T-cell (primary cell): ENCODE measurements around the gene MIER3. TPM values are rescaled to one million over a fixed set of nuclear protein-coding genes. Genes with fewer than 3 reads are reported as not detected.

Experiments
- ATAC-seq, 4 experiments: fragments of 200-7000 bp in 3 of 4; fragments of 150-1000 bp in 1 of 4; cut with Tn5 transposase; replicated peaks in 1 of 4; 1 replicate in 3 of 4; 2 replicates in 1 of 4; pipeline ENCODE4 v1.10.0; 2021; ENCODE audit warnings: moderate library complexity in 3 of 4, mild to moderate bottlenecking in 2 of 4, moderate number of reproducible peaks in 1 of 4
- CTCF ChIA-PET, 2 donors: fragments of 300-600 bp; sonication (Branson Sonifier 250); formaldehyde crosslinking; loops; one replicate each; lab custom pipeline; 2022; ENCODE audit warnings: antibody characterized with exemption in 2 of 2; lab: Charles Lee
- POLR2A ChIA-PET, 2 donors: fragments of 300-600 bp; sonication (Branson Sonifier 250); formaldehyde crosslinking; loops; one replicate each; lab custom pipeline; 2022; ENCODE audit warnings: antibody characterized with exemption in 2 of 2; lab: Charles Lee
- DNase-seq, 35 experiments: peaks; one replicate each; pipeline versions ENCODE4 v3.0.0 to v3.0.0-alpha.2; 2013 to 2023
- H3K27ac ChIP-seq: one replicate; pipeline ENCODE4 v1.5.1; 2013; ENCODE audit warnings: low read length
- H3K27me3 ChIP-seq, 2 experiments: replicated peaks in 1 of 2; 1 replicate in 1 of 2; 2 replicates in 1 of 2; pipeline versions ENCODE4 v1.6.1 to v1.7.0; 2013; ENCODE audit warnings: low read length in 1 of 2, mixed read lengths in 1 of 2; ENCODE audit not compliant: control insufficient read depth in 2 of 2, insufficient read depth in 2 of 2; ENCODE audit errors: extremely low read depth in 1 of 2
- H3K36me3 ChIP-seq, 2 donors: 1 replicate in 1 of 2; 2 replicates in 1 of 2; pipeline versions ENCODE4 v1.6.1 to v1.7.0; 2013; ENCODE audit warnings: low read length in 1 of 2; ENCODE audit not compliant: control insufficient read depth in 2 of 2, insufficient read depth in 1 of 2; ENCODE audit errors: extremely low read depth in 1 of 2
- H3K4me1 ChIP-seq, 2 experiments: 1 replicate in 1 of 2; 2 replicates in 1 of 2; pipeline versions ENCODE4 v1.6.1 to v1.7.0; 2013; ENCODE audit warnings: low read length in 2 of 2, mixed read lengths in 1 of 2; ENCODE audit not compliant: insufficient read depth in 2 of 2, control insufficient read depth in 1 of 2; ENCODE audit errors: extremely low read depth in 1 of 2
- H3K4me3 ChIP-seq, 2 donors: 1 replicate in 1 of 2; 2 replicates in 1 of 2; pipeline versions ENCODE4 v1.5.1 to v1.7.0; 2013; ENCODE audit warnings: mild to moderate bottlenecking in 2 of 2, low read length in 1 of 2, moderate library complexity in 1 of 2; ENCODE audit not compliant: control insufficient read depth in 1 of 2; ENCODE audit errors: extremely low read depth in 1 of 2
- H3K9me3 ChIP-seq: 2 replicates; pipeline ENCODE4 v1.7.0; 2013
- H3K27ac Mint-ChIP-seq, 2 donors: one replicate each; pipeline ENCODE4 v1.8.0; 2020 to 2021; ENCODE audit warnings: mild to moderate bottlenecking in 2 of 2, mixed read lengths in 2 of 2
- H3K27me3 Mint-ChIP-seq, 2 donors: one replicate each; pipeline ENCODE4 v1.8.0; 2021 to 2022; ENCODE audit warnings: mixed read lengths in 2 of 2
- H3K36me3 Mint-ChIP-seq: one replicate; pipeline ENCODE4 v1.8.0; 2021; ENCODE audit warnings: mixed read lengths
- H3K4me1 Mint-ChIP-seq, 3 donors: one replicate each; pipeline ENCODE4 v1.8.0; 2020 to 2022; ENCODE audit warnings: mixed read lengths in 3 of 3, mild to moderate bottlenecking in 1 of 3
- H3K4me3 Mint-ChIP-seq, 3 donors: one replicate each; pipeline ENCODE4 v1.8.0; 2020 to 2022; ENCODE audit warnings: mild to moderate bottlenecking in 3 of 3, mixed read lengths in 3 of 3, moderate library complexity in 3 of 3
- H3K9me3 Mint-ChIP-seq, 3 donors: one replicate each; pipeline ENCODE4 v1.8.0; 2020 to 2022; ENCODE audit warnings: mixed read lengths in 3 of 3
- WGBS: methylation state at CpG from one replicate; pipeline ENCODE4 v1.1.5; 2013; ENCODE audit warnings: missing lambda C conversion rate; ENCODE audit not compliant: insufficient coverage; 5-methylcytosine and 5-hydroxymethylcytosine counted together
- total RNA-seq, 35 experiments: library from RNA in 6 of 35; stranded (reverse) in 6 of 35; fragments of 120-200 nt in 1 of 35; gene quantifications; one replicate each; pipeline versions ENCODE4 v1.2.1 to v1.2.4 and lab custom pipeline; 2013 to 2026

The MIER3 gene
- total RNA-seq, 5 donors from 2014 or later (not counting 1 experiment from before 2014, with no cell fraction given): 21.3 to 25.9 (median 23.6) TPM

DNA sequence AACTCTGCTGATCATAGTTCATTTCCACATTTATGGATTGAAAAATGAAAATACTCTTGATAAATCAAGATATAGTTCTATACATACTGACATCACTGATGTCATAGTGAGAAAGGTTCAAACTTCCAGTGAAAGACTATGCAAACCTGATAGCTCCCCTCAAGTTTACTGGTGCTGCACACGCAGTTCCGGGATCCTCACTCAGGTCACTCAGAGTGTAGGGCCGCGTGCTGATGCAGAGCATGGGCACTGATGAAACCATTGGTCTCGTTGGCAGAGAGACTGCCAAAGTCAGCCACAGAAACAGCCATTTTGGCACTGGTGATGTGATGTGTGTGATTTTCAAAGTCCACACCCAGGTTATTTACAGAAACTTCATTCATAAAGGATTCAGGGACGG lies 29.0 kb downstream of the MIER3 start:
- no peak overlapping the region for H3K4me3 Mint-ChIP-seq
- ChIA-PET POLR2A (interaction anchor here in 1 of 2 donors (0.6 kb wide), 1 partner anchor 41 kb away, joined by 3 read pairs; no protein-coding TSS in a partner anchor), CTCF (no interaction called here)
- H3K27ac Mint-ChIP-seq: no peak overlapping the region
- ATAC-seq (no peak), DNase-seq (no peak)
- WGBS: 100% methylated on average over 1 of the region's 6 CpGs
- no peaks in the 10 kb centered on the region for H3K9me3 Mint-ChIP-seq
- Histone ChIP-seq H3K9me3 (no peaks in the 10 kb centered on the region), H3K36me3 (peaks cover 4 to 41% of the 10 kb centered on the region in 2 donors), H3K27ac (no peak overlapping the region), H3K27me3 (no peaks in the 10 kb centered on the region), H3K4me1 (no peaks in the 10 kb centered on the region), H3K4me3 (no peak overlapping the region)
- peaks cover 2 to 17% (median 3%) of the 10 kb centered on the region in 3 donors for H3K4me1 Mint-ChIP-seq
- peaks cover 47% of the 10 kb centered on the region for H3K36me3 Mint-ChIP-seq
- H3K27me3 Mint-ChIP-seq: no peaks in the 10 kb centered on the region

DNA sequence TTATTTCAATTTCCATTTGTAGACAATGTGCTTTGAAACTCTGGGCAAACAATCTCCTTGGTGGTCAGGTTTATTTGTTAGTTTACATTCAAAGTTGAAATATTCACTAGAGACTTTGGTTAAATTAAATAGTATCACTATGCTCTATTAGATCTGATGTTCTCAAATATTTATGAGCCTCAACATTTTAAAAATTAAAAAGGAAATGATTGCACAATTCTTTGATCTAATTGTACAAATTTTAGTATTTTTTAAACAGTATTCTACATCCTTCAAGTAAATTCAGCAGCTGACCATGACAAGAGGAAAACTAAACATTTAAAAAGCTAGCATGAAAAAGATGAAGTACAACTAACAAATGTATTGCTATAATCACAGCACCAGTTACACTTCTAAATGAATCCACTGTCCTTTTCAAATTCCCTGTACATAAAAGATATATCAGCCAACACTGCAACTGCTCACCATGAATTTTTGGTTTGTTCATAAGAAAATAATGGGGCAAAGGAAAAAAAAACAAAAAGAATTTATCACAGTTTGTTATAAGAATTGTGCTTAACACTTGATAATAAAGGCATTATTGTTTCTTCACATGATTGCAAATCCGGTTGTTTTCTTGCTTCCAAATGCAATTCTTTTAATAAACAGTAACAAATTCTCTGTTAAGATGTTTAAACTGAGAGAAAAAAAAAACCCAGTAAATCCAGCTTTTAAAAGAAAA lies 31.8 kb downstream of the MIER3 start:
- ATAC-seq: no peak
- Mint-ChIP-seq H3K4me1 (peaks cover 2 to 17% (median 3%) of the 10 kb centered on the region in 3 donors), H3K4me3 (no peak overlapping the region), H3K9me3 (no peaks in the 10 kb centered on the region), H3K27ac (no peak overlapping the region), H3K36me3 (peaks cover 35% of the 10 kb centered on the region), H3K27me3 (no peaks in the 10 kb centered on the region)
- no peak for DNase-seq
- ChIA-PET CTCF (interaction anchor here in 1 of 2 donors (0.6 kb wide), 1 partner anchor 18 kb away, joined by 3 read pairs; no protein-coding TSS in a partner anchor), POLR2A (interaction anchor here in 1 of 2 donors (0.6 to 0.7 kb wide), 2 partner anchors 39 to 55 kb away, joined by 3 read pairs; no protein-coding TSS in a partner anchor)
- no peaks in the 10 kb centered on the region for H3K27me3 ChIP-seq
- no peak overlapping the region for H3K27ac ChIP-seq
- H3K36me3 ChIP-seq: peaks cover 4 to 32% of the 10 kb centered on the region in 2 donors
- H3K4me1 ChIP-seq: no peaks in the 10 kb centered on the region
- no peak overlapping the region for H3K4me3 ChIP-seq
- no peaks in the 10 kb centered on the region for H3K9me3 ChIP-seq
- WGBS: no CpG with 5 or more reads among the region's 1 CpG

DNA sequence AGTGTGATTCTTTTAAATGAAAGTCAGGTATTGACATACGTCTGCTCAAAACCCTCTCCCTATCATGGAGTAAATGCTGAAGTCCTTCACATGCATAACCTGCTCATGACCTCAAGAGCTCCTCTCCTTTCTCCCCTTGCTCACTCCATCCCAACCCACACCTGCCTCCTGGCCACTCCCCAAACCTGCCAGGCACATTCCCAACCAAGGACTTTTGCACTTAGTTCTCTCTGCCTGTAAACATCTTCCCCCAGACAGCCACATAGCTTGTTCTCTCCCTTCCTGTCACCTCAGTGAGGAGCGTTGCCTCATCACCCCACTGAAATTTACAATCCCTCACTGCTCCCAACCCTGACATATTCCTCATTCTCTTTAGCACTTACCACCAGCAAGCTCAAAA lies 33.9 kb downstream of the MIER3 start:
- Mint-ChIP-seq H3K4me3 (no peak overlapping the region), H3K27ac (no peak overlapping the region), H3K36me3 (peaks cover 18% of the 10 kb centered on the region), H3K9me3 (no peaks in the 10 kb centered on the region), H3K27me3 (no peaks in the 10 kb centered on the region), H3K4me1 (peaks cover 2 to 17% (median 3%) of the 10 kb centered on the region in 3 donors)
- Histone ChIP-seq H3K36me3 (peaks cover 2 to 16% of the 10 kb centered on the region in 2 donors), H3K4me1 (no peaks in the 10 kb centered on the region), H3K27me3 (no peaks in the 10 kb centered on the region), H3K9me3 (no peaks in the 10 kb centered on the region), H3K27ac (no peak overlapping the region), H3K4me3 (no peak overlapping the region)
- POLR2A ChIA-PET: no interaction called here
- WGBS: 91% methylated on average over 2 of the region's 2 CpGs
- no peak for DNase-seq
- ATAC-seq: no peak
- CTCF ChIA-PET: no interaction called here

DNA sequence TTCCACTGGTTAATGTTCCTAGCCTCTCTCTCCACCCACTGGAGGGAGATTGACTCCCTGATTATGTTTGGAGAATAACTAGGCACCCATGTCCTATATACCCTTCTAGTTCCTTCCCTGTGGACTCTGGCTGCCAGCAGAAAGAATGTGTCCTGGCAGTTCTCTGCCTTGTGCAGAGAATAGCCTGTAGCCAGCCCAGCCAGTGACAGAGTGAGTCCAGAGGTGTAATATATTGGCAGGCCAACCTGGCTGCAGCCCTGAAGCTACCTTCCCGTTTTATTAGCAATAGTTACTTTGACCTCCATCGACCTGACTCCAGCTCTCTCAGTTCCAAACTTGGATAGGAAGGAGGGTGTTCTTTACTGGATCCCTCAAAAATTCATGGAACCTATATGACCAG lies 34.4 kb downstream of the MIER3 start:
- CTCF ChIA-PET: interaction anchor here in 1 of 2 donors (0.6 kb wide), 1 partner anchor 211 kb away, joined by 8 read pairs; no protein-coding TSS in a partner anchor
- no CpG with 5 or more reads among the region's 2 CpGs for WGBS
- H3K27me3 Mint-ChIP-seq: no peaks in the 10 kb centered on the region

DNA sequence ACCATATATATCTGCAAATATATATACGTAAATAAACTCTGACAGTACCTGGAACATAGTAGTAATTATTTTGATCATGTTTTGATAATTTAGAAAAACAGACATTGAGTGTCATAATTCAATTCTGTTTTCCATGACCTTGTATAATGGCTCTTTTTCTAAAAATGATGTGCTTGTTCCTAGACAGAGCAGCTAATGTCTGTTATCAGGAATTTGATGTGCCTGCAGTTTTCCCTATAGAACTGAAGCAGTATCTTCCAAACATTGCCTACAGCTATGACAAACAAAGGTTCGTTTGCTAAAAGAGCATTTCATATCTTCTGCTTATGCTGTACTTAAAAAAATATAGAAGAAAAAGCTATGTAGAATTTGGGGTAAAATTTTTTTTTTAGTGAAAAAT lies 37.2 kb downstream of the MIER3 start:
- ChIA-PET POLR2A (interaction anchor here in 1 of 2 donors (0.7 kb wide), 1 partner anchor 850 kb away, joined by 3 read pairs; no protein-coding TSS in a partner anchor), CTCF (interaction anchor here in 1 of 2 donors (0.9 kb wide), 1 partner anchor 12 kb away, joined by 4 read pairs; no protein-coding TSS in a partner anchor)
- no peaks in the 10 kb centered on the region for H3K27me3 Mint-ChIP-seq
- no CpG with 5 or more reads among the region's 2 CpGs for WGBS
- DNase-seq (no peak), ATAC-seq (no peak)
- no peaks in the 10 kb centered on the region for H3K36me3 ChIP-seq
- no peaks in the 10 kb centered on the region for H3K9me3 ChIP-seq
- no peak overlapping the region for H3K4me3 ChIP-seq
- H3K36me3 Mint-ChIP-seq: peaks cover 4% of the 10 kb centered on the region
- no peaks in the 10 kb centered on the region for H3K27me3 ChIP-seq
- H3K27ac ChIP-seq: no peak overlapping the region
- H3K27ac Mint-ChIP-seq: no peak overlapping the region
- H3K4me1 Mint-ChIP-seq: peaks cover 9 to 16% (median 11%) of the 10 kb centered on the region in 3 donors
- H3K4me3 Mint-ChIP-seq: no peak overlapping the region
- H3K9me3 Mint-ChIP-seq: no peaks in the 10 kb centered on the region
- H3K4me1 ChIP-seq: peaks cover 3 to 6% of the 10 kb centered on the region in 2 experiments

More for the DNA sequence above, 34.4 kb downstream of the MIER3 start:
- DNase-seq (no peak), ATAC-seq (no peak)
- Histone ChIP-seq H3K9me3 (no peaks in the 10 kb centered on the region), H3K27ac (no peak overlapping the region), H3K36me3 (peaks cover 0 to 11% of the 10 kb centered on the region in 2 donors), H3K4me1 (no peaks in the 10 kb centered on the region), H3K4me3 (no peak overlapping the region), H3K27me3 (no peaks in the 10 kb centered on the region)
- no peak overlapping the region for H3K27ac Mint-ChIP-seq
- no peak overlapping the region for H3K4me3 Mint-ChIP-seq
- peaks cover 2 to 14% (median 3%) of the 10 kb centered on the region in 3 donors for H3K4me1 Mint-ChIP-seq
- POLR2A ChIA-PET: interaction anchor here in 1 of 2 donors (0.6 kb wide), 1 partner anchor 406 kb away, joined by 3 read pairs; no protein-coding TSS in a partner anchor
- no peaks in the 10 kb centered on the region for H3K9me3 Mint-ChIP-seq
- H3K36me3 Mint-ChIP-seq: peaks cover 13% of the 10 kb centered on the region

DNA sequence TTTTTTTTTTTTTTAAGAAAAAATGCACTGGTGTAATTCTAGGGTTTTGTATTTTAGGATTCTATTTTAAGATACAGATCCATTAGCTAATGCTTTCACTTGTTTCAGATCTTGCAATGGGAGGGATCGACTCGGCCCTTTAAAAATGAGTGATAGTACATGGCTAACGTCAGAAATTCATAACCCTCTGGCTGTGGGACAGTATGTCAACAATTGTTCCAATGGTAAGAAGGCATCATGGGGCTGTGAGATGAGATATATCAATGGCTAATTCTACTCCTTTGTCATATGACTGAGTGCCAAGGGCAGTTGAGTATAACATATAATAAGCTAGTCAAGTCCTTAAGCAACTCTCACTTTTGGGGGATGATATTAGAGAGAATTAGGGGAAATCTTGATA lies 38.2 kb downstream of the MIER3 start:
- Mint-ChIP-seq H3K4me3 (no peak overlapping the region), H3K9me3 (no peaks in the 10 kb centered on the region), H3K27ac (no peak overlapping the region), H3K4me1 (peaks cover 14 to 20% (median 16%) of the 10 kb centered on the region in 3 donors), H3K27me3 (no peaks in the 10 kb centered on the region), H3K36me3 (peaks cover 4% of the 10 kb centered on the region)
- Histone ChIP-seq H3K27me3 (no peaks in the 10 kb centered on the region), H3K36me3 (no peaks in the 10 kb centered on the region), H3K4me3 (no peak overlapping the region), H3K27ac (no peak overlapping the region), H3K4me1 (peaks cover 6 to 8% of the 10 kb centered on the region in 2 experiments), H3K9me3 (no peaks in the 10 kb centered on the region)
- no peak for DNase-seq
- no peak for ATAC-seq
- CTCF ChIA-PET: interaction anchor here (0.6 kb wide), 2 partner anchors 214 to 304 kb away, joined by 3 to 5 read pairs; no protein-coding TSS in a partner anchor
- WGBS: no CpG with 5 or more reads among the region's 3 CpGs
- POLR2A ChIA-PET: interaction anchor here in 1 of 2 donors (0.6 kb wide), 2 partner anchors 44 to 864 kb away, joined by 7 read pairs; no protein-coding TSS in a partner anchor
